Measurements from ENCODE around the gene ZNF823.

DNA sequence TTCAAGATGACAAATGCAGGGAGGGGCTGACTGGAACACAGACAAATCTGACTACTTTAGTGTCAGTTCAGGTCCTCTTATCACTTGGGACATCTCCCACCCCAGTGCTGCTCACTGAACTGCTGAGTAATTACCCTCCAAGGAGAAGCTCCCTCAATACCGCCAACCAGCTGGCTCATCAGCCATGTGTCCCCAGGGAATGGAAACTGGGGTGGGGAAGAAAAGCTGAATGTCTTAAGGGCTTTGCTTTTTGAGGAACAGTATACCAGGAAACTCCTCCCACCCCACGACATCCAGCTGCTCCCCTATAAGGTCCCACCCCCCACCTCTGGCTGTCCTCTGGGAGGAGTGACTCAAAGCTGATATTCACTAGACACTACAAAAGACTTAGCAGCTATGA, 2.0 kb downstream of the ZNF823 start:
- TF ChIP-seq, protein P1, sequence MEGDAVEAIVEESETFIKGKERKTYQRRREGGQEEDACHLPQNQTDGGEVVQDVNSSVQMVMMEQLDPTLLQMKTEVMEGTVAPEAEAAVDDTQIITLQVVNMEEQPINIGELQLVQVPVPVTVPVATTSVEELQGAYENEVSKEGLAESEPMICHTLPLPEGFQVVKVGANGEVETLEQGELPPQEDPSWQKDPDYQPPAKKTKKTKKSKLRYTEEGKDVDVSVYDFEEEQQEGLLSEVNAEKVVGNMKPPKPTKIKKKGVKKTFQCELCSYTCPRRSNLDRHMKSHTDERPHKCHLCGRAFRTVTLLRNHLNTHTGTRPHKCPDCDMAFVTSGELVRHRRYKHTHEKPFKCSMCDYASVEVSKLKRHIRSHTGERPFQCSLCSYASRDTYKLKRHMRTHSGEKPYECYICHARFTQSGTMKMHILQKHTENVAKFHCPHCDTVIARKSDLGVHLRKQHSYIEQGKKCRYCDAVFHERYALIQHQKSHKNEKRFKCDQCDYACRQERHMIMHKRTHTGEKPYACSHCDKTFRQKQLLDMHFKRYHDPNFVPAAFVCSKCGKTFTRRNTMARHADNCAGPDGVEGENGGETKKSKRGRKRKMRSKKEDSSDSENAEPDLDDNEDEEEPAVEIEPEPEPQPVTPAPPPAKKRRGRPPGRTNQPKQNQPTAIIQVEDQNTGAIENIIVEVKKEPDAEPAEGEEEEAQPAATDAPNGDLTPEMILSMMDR (IDR thresholded peaks at IDR 0.05; ENCODE audit: low read depth, low read length) = no peak
- TF ChIP-seq EZH2phosphoT487 (IDR thresholded peaks at IDR 0.05; ENCODE audit: low read depth) = no peak

Measured in OCI-LY3 (cell line).